ENCODE results near the gene DIPK1B.

DIPK1B gene

DNA sequence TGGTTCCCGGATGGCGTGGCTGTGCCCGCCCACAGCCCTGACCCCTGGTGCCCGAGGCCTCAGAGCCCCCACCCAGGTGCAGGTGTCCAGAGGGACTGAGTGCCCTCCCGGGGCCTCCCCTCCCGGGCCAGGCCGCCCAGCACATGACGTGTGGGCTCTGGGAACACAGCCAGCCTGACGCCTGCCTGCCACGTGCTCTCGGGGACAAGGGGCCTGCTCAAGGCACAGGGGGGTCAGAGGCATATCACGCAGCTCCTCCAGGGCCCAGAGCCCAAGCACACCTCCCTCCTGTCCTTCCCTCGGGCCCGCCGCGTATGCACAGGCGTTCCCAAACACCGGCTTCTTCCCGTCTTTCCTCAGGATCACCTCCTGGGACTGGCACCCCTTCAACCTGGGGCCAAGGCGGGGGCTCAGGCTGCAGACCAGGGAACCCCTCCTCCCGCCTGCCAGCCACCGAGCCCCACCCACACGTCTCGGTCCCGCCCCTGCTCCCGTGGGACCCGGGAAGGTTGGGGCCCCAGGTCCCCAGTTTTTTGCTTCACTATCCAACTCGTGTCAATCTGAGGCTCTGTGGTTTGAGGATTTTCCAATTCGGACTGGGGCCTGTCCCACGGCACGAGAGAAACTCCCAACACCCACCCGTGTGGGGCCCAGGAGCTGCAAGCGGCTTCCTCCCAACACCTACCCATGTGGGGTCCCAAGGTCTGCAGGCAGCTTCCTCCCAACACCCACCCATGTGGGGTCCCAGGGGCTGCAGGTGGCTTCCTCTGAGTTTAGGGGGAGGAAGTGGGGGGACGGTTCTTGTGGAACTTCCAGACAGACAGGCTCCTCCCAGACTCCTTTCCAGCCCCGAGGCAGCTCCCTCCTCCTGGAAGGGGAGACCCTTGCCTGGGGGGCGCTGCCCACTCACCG, 28.9 kb downstream of the DIPK1B start:
- no peak for DNase-seq

GRCh38 chr9:136741883-136742571, 29.7 kb downstream of the DIPK1B start:
- DNase-seq = no peak

- no peak for DNase-seq
These were observed 30.4 kb downstream of the DIPK1B start, which contains the start of gene LCN10 for GRCh38 chr9:136742591-136743391. Gene LCN10, minus strand, starts transcription at chr9:136742940. Its CDS starts 37 bp downstream, at chr9:136742903.

GRCh38 chr9:136743639-136744211, 31.4 kb downstream of the DIPK1B start:
- DNase-seq = no peak

DNA sequence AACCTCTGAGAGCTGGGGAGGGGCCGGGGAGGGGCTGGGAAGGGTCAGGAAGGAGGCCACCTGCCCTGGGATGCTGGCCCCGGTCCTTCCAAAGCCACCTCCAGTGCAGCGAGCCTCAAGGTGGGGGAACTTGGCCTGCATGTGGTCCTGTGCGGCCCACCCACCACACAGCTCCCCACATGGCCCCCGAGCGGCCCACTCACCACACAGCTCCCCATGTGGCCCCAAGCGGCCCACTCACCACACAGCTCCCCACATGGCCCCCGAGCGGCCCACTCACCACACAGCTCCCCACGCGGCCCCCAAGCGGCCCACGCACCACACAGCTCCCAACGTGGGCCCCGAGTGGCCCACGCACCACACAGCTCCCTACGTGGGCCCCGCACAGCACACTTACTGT, 32.4 kb downstream of the DIPK1B start:
- no peak for DNase-seq

DNA sequence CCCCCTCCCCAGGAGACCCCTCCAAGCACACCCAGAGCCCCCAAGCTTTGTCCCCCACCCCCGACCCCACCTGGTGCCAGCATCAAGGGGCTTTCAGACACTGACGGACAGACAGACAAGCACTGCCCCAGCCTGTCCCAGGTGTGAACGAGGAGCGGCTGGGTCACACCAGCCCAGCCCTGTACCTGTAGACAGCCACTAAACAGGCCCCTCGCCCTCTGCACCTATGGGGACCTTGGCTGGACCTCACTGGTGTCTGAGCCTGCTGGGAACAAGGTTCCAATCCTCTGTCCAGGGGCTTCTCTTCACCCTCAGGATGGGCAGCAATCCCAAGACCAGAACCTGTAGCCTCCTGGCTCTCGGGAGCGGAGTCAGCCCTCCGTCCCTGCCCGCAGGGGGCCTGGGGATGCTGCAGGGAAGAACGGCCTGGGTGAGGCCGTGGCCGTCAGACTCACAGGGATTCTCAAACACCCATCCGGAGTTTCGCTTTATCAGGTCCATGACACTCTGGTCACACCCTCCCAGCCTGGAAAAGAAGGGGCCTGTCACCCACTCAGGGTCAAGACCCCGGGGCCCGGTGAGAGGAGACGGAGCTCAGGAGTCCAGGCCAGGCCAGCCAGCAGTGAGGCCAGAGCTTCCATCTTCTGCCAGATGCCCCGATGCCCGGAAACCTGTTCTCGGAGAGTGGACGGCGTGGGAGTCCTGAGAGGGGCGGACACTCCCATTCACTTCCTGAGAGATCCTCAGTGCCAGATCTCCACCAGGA, 33.2 kb downstream of the DIPK1B start:
- DNase-seq = no peak

- DNase-seq = no peak
These were observed 33.8 kb downstream of the DIPK1B start for GRCh38 chr9:136746155-136746490.

DNA sequence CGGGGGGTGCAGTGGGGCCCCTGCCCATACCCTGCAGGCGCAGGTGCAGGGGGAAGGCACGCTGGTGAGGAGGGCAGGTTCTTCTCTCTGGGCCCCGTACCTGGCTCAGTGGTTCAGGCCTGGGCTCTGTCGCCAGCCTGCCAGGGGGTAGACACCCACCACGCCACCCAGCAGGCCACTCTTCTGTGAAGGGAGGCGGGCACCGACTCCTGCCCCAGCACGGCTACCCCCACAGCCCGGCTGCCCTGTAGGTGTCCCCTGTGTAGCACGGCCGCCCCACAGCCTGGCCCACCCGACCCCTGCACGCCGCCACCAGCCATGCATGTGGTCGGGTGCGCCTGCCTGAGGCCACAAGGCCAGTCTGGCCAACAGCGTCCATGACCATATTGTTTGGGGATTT, 34.2 kb downstream of the DIPK1B start:
- no peak for DNase-seq

DNA sequence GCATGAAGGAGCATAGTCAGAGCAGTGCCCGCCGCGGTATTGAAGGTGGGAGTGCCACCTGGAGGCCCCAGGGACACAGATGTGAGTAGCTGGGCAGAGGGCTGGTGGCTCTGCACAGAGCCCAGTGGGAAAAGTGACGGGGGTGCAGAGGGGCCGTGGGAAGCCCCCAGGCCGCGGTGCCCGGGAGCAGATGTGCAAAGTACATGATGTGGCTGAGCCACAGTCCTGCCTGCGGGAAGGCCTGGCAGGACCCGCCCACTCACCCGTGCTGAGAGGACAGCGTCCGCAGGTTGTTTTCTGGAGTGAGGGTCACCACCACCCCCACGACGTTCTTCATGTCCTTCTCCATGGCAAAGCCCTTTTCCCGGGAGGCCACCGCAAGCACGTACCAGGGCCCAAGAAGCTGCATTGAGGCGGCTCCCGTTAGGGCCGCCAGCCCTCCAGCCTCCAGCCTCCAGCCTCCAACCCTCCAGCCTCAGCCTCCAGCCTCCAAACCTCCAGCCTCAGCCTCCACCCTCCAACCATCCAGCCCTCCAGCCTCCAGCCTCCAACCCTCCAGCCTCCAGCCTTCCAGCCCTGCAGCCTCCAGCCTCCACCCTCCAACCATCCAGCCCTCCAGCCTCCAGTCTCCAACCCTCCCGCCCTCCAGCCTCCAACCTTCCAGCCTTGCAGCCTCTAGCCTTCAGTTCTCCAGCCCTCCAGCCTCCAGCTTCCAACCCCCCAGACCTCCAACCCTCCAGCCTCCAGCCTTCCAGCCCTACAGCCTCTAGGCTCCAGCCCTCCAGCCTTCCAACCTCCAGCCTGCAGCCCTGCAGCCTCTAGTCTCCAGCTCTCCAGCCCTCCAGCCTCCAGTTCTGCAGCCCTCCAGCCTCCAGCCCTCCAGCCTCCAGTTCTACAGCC, 35.0 kb downstream of the DIPK1B start:
- no peak for DNase-seq

GRCh38 chr9:136748201-136748600, 35.8 kb downstream of the DIPK1B start, which contains the start of gene LCN6:
Gene LCN6, minus strand, starts transcription at chr9:136748525. Its CDS starts 42 bp downstream, at chr9:136748483.
- DNase-seq = no peak

DNA sequence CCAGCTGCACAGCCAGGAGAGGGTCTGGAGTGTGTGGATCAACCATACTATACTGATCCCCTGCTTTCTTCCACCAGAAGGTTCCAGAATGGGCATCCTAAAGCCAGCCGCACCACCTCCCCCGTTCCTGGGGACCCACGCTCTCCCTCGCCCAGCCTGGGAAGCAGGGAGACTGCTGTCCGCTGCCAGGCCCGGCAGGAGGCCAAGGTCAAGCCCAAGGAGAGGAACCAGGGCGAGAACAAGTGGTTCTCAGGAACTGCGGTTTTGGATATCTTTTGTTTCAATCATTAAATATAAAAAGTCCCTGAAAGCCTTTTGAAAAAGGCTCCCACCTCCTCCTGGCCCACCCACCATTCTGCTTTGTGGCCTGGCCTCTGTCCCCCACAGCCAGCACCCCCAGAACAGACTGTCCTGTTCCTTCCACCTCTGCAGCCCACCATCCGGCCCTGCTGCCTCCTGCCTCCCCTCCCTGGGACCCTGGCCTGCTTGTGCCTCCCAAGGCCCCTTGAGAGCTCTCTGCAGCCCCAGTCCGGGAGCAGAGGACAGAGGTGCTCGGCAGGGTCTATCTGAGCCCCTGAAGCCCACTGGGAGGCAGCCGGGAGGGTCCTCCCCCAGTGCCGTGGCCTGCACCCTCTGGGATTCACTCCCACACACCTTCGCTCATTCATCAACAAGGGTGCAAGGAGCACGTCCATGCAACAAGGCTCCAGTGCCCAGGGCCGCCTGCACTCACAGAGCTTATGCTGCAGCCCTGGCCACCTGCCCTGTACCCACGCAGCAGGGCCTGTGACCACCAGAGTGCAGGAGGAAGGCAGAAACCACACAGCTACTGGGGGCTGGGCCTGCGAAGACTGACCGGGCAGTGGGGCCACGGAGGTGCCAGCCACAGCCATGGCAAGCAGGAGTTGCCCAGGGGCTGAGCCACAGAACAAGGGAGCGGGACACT, 36.6 kb downstream of the DIPK1B start:
- no peak for DNase-seq

- no peak for DNase-seq
These were observed 38.2 kb downstream of the DIPK1B start for GRCh38 chr9:136750526-136750925.

DNA sequence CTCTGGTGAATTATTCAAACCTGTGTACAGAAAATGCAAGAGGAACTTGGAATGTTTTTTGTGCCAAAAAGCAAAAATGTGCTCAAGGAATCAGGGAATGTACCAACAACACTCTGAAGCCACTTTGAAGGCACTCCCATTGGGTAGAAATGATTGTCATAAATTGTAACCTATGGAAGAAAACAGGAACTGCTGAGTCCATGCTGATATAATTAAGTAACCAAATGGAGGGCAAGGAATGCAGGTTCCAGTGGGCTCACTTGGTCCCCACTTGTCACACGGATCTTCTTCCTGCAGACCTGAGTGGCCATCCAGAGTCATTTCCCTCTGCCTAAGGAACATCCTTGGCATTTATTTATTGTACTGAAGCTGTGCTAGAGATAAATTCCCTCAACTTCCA, 38.9 kb downstream of the DIPK1B start:
- no peak for DNase-seq

DNA sequence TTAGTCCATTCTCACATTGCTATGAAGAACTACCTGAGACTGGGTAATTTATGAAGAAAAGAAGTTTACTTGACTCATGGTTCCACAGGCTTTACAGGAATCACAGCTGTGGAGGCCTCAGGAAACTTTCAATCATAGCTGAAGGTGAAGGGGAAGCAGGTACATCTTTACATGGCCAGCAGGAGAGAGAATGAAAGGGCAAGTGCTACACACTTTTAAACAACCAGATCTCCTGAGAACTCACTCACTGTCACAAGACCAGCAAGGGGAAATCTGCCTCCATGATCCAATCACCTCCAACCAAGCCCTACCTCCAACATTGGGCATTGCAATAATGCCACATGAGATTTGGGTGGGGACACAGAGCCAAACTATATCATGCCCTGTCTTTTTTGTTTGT, 39.4 kb downstream of the DIPK1B start:
- no peak for DNase-seq

- DNase-seq = no peak
These were observed 41.1 kb downstream of the DIPK1B start for GRCh38 chr9:136753371-136754058.

DNA sequence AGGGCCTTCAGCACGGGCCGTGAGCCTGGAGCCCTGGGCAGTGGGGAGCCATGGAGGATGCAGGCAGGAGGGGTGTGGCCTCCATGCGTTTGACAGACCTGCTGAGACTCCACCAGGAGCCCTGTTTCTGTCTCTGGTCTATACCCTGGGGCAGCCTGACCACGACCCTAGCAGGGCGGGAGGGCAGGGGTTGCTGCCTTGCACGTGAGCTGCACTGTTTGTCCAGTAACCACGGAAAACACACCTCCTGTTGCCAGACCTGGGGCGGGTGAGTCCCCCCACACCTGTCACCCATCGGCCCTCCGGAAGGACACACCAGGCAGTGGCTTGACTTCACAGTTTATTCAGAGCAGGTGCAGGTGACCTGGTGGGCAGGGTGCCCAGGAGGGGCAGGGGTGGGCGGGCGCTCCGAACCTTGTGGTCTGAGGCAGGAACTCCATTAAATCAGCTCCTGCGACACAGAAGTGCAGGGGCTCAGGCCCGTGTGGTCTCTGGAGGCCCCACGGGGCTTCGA, 41.7 kb downstream of the DIPK1B start:
- no peak for DNase-seq

GRCh38 chr9:136754626-136755301, 42.4 kb downstream of the DIPK1B start:
- DNase-seq = no peak

All from NCI-H2107 (cell line).